ENCODE data around the gene INTS11.

GRCh38 chr1:1321477-1321876, 3.0 kb downstream of the INTS11 start:
- TF ChIP-seq CTCF (IDR thresholded peaks at IDR 0.05 in 8 of 11, conservative IDR thresholded peaks at IDR 0.05 in 3 of 11) (no peak), POLR2A (IDR thresholded peaks at IDR 0.05) (no peak), POLR2AphosphoS5 (IDR thresholded peaks at IDR 0.05) (no peak)
